Occipital lobe (tissue), 2 donors: ENCODE results near the gene FA2H. TPM values are rescaled to one million over a fixed set of nuclear protein-coding genes. Genes with fewer than 3 reads are reported as not detected.
"Not testable (repeated sequence)": the region's sequence is repeated elsewhere in the genome, so short reads cannot be mapped to it uniquely, and the experiment has no call there.

Source experiments
- DNase-seq: peaks from one replicate; lab custom pipeline; 2025; lab: John Stamatoyannopoulos, UW
- total RNA-seq: library from RNA; depleted of rRNA; stranded (reverse); fragments of >200 nt; gene quantifications from one replicate; pipeline ENCODE4 v1.2.3, GENCODE V29; 2014

FA2H gene
- total RNA-seq, 1 donor from 2014 or later = 0.16 TPM

- DNase-seq = no peak
Observed at GRCh38 chr16:74770831-74771526, 3.6 kb downstream of the FA2H start.

GRCh38 chr16:74769586-74770190 lies 4.9 kb downstream of the FA2H start:
- no peak for DNase-seq

DNA sequence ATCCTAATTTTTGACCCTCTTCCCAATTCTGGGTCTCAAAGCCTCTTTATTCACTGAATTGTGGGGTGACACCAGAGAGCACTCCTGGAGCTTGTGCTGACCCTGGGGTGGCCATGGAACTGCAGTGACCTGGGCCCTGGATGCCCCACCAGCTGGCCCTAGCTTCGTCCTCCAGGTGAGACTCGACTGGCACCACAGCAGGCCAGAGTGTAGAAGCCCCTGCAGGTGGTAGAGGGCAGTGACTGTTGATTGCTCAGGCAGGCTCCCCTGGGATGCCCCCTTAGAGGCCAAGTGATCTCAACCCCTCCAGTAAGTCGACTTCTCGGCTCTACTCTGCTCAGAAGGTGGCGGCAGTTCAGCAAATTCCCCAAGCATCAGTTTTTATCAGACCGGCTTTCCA lies 6.4 kb downstream of the FA2H start:
- no peak for DNase-seq

GRCh38 chr16:74767749-74768148 lies 6.9 kb downstream of the FA2H start:
- no peak for DNase-seq

- no peak for DNase-seq
Observed at GRCh38 chr16:74766729-74767128, 7.9 kb downstream of the FA2H start.

- not testable (repeated sequence) for DNase-seq
Observed at GRCh38 chr16:74764184-74764583, 10.4 kb downstream of the FA2H start.

DNA sequence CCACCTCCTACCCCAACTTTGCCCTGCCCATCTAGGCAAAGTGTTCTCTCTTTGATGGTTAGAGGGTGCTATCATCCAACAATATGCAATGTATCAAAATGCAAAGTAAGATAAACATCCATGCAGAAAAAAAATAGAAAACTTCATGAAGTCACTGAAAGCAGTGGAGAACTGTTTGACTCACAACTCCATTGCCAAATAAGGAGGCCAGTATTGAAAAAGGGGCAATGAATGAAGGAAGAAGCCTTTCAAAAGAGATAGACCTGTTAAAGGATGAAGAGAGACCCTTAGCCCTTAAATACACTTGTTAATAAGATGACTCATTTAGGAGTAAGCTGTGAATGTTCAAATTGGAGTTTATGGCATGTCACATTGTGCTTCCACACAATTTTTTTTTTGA lies 13.0 kb downstream of the FA2H start:
- DNase-seq = no peak

DNA sequence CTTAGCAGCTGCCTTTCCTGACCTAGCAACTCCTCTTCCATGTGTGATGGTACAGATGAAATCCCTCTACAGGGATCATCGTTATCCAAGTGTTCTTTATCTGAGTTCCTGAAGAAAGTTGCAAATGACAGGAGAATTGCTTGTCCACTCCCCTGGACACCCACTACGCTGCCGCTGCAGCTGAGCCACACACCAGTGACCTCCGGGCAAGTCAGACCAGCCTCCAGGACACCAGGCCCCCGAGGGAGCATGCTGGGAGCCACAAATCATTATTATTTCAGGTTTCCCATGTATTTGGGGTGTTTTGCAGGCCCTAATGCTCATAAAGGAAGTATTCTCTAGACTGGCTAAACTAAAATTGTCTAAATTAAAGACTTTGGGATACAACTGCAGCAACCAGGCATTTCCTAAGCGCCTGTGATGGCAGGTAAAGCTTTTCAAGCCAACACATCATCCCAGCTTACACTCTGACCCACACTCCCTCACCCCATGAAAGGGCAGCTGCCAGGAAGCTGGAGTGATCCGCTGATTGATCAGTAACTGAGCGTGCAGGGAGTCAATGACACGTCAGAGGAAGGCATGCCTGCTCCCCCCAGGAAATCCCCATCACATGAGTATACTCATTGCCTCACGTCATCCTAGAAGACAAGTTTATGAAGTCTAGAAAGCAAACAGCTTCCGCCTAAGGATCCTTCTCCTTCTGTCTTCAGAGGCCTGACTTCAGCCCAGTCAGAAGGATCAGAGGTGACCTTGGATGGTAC lies 14.4 kb downstream of the FA2H start:
- no peak for DNase-seq

DNA sequence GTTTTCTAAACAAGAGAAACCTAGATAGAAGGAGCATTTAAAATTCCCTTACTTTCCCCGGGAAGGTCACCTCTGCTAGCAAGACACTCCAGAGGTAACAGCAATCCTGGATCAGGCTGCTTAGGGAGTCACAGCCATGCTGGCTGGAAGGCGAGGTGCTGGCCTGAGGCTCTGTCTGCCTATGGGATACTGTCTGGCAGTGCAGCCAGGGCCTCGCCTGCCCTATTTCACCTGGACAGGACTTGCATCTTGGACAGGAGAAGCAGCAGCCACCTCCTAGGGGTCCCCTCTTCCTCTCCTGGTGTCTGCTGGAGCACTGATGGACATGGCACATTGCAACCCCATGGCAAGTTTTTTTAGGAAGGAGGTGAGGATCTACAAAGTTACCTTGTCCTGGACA lies 15.1 kb downstream of the FA2H start:
- no peak for DNase-seq

DNA sequence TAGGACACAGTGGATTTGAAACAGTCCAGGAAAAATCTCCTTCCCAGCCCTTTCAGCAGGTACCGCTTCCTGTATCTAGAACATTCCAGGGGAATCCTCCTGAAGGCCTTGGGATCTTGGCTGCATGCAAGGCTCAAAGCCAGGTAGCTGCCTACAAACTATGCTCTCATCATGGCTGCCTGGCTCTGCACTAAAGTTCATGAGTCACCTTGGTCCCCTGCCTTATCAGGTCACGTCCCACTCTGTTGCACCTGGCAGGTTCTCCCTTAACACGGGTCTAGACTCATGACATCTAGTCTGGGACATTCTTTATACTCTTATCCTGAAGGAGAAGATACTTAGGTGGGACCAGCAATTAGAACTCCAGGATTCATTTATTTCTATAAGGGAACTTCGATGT lies 15.8 kb downstream of the FA2H start:
- no peak for DNase-seq

- no peak for DNase-seq
Observed at GRCh38 chr16:74757349-74757748, 17.3 kb downstream of the FA2H start.

- DNase-seq = no peak
Observed at GRCh38 chr16:74756203-74756602, 18.4 kb downstream of the FA2H start.

- no peak for DNase-seq
Observed at GRCh38 chr16:74753180-74753579, 21.4 kb downstream of the FA2H start.

DNA sequence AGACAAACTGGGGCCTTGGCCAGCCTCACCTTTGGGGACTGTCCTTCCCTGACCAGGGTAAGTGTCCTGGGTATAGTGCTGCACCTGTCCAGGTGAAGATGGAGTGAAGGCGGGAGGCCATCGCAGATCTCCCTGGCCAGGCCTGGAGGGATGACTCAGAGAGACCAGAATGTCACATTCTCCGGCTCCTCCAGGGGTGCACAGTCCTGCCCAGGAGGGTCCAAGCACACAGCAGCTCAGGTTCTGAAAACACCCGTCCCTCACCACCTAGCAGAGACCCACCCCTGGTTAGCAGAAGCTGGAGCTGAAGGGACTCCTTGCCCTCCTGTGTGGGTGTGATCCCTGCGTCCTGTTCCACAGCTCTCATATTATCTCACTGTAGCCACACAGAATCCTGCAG lies 21.9 kb downstream of the FA2H start:
- no peak for DNase-seq

DNA sequence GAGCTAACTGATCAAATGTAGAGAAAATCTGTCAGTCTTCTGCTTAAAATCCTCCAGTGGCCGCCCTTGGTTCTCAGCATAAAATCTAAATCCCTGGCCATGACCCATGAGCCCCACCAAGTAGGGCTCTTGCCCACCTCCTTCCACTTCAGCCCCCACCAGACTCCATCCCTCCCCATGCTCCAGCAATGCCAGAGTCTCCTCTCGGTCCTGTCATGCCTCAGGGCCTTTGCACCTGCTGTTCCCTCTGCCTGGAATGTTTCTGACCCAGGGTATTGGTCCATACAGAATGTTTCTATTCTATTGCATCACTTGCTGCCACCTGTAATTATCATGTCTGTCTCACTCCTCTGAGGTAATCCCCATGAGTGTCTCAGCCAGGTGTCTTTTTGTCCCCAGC lies 22.4 kb downstream of the FA2H start:
- no peak for DNase-seq

GRCh38 chr16:74751658-74752057 lies 23.0 kb downstream of the FA2H start:
- no peak for DNase-seq

GRCh38 chr16:74749291-74750055 lies 25.1 kb downstream of the FA2H start:
- no peak for DNase-seq

- peak; percentile 55 for DNase-seq
Observed at GRCh38 chr16:74748616-74749026, 26.0 kb downstream of the FA2H start.

DNA sequence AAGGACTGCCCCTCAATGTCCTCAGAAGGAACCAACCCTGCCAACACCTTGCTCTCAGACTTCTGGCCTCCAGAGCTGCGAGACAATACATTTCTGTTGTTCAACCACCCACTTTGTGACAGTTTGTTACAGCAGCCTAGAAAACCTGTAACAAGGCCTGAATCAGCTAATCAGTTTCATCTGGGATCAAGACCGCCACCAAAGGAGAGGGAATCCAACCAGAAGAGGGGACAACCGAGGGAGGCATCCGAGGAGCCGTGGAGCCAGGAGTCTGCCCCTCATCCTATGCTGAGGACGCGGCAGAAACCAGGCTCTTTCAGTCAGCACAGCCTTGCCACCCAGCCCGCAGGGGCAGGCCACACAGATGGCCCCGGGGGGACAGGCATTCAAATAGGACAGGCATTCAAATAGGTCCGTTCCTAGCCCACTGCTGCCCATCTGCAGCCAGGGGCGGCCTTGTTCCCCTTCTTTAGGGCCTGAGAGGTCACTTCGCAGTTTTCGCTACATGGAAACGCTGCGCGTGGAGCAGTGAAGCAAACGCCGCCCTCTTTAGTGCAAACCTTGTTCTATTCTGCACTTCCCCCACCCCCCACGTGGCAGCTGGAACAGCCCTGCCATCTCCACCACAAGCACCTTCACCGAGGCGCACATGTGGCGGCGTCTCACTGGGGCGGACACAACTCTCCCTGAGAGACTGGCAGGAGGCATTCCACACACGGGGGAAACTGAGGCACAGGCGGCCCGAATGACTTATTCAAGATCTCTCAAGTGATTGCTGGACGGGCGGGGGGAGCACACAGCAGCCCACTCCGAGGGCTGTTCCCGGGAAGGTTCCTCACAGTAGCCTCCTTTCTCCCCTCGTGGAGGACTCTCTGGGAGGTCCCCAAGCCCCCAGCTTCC lies 26.7 kb downstream of the FA2H start:
- peak; percentile 55 for DNase-seq

GRCh38 chr16:74745926-74746325 lies 28.7 kb downstream of the FA2H start:
- DNase-seq = no peak

DNA sequence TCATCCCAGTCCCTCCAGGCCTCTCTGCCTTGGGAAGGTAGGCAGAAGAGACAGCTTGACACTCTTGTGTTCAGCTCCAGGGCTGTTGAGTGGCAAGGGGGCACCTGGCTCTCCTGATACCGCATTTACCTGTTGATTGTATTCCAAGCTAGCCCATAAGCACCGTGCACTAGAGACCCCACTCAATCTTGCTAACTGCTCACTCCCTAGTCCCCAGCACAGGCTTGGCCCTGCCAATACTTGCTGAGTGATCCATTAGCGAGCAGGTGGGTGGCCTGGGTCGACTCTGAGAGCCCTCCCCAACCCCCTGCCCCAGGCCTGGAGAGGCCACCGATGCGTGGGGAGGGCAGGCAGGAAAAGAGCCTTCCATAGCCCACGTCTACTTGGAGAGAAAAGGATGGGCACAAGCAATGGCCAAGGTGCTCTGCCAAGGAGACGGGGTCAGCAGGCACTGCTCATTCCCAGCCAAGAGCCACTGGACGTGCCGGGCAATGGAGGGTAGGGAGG lies 29.5 kb downstream of the FA2H start:
- DNase-seq = no peak
